WERI-Rb-1 (cell line): ENCODE data around the gene CRYBG1.

Experiments
- DNase-seq: peaks from one replicate; pipeline ENCODE4 v3.0.0-alpha.2; 2020
- H3K27ac ChIP-seq: fragments of 250-450 bp; sonication (Bioruptor Pico); 2 replicates; pipeline ENCODE4 v1.5.1; 2020; ENCODE audit warnings: mild to moderate bottlenecking, moderate library complexity
- H3K27me3 ChIP-seq: fragments of 250-450 bp; sonication (Bioruptor Pico); 2 replicates; pipeline ENCODE4 v1.5.1; 2021; ENCODE audit warnings: mild to moderate bottlenecking, low read depth, moderate library complexity; ENCODE audit not compliant: insufficient read depth, severe bottlenecking
- H3K36me3 ChIP-seq: fragments of 250-450 bp; sonication (Bioruptor Pico); 2 replicates; pipeline ENCODE4 v1.5.1; 2020; ENCODE audit warnings: mild to moderate bottlenecking, moderate library complexity
- H3K4me3 ChIP-seq: 2 replicates; pipeline ENCODE4 v1.5.1; 2011; ENCODE audit warnings: low read depth, mild to moderate bottlenecking, control low read depth, low read length
- H3K9me3 ChIP-seq: fragments of 250-450 bp; sonication (Bioruptor Pico); 2 replicates; pipeline ENCODE4 v1.5.1; 2021; ENCODE audit warnings: mild to moderate bottlenecking, moderate library complexity; ENCODE audit not compliant: severe bottlenecking
- CTCF ChIP-seq: IDR thresholded peaks from 2 replicates; pipeline ENCODE4 v1.5.1; 2011; ENCODE audit warnings: low read depth, mild to moderate bottlenecking, control low read depth, inconsistent platforms, low read length

Gene CRYBG1

GRCh38 chr6:106561686-106562405 lies 201.3 kb downstream of the CRYBG1 start:
- no peaks in the 10 kb centered on the region for H3K36me3 ChIP-seq
- TF ChIP-seq CTCF, result no peak
- DNase-seq, result no peak
- no peaks in the 10 kb centered on the region for H3K9me3 ChIP-seq
- no peak overlapping the region for H3K27ac ChIP-seq
- no peaks in the 10 kb centered on the region for H3K27me3 ChIP-seq
- no peak overlapping the region for H3K4me3 ChIP-seq

DNA sequence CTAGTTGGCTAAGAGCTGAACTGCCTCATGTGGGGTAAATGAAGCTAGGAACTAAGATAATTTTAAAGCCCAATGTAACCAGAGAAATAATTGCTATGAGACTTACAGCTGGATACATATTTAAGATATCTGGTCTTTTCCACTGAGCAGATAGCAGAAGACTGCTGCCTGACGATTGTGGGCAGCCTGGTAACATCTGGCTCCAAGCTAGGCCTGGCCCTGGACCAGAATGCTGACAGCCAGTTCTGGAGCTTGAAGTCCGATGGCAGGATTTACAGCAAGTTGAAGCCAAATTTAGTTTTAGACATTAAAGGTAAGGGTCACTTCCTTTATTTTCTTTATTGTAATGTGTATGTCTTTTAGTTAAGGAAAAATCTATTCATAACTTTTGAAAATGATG lies 203.1 kb downstream of the CRYBG1 start:
- Histone ChIP-seq H3K36me3 (no peaks in the 10 kb centered on the region), H3K27me3 (no peaks in the 10 kb centered on the region), H3K27ac (no peak overlapping the region), H3K9me3 (no peaks in the 10 kb centered on the region), H3K4me3 (no peak overlapping the region)
- TF ChIP-seq CTCF, result no peak
- DNase-seq, result no peak

GRCh38 chr6:106564476-106564875 lies 204.0 kb downstream of the CRYBG1 start:
- Histone ChIP-seq H3K27me3 (no peaks in the 10 kb centered on the region), H3K9me3 (no peaks in the 10 kb centered on the region), H3K4me3 (no peak overlapping the region), H3K36me3 (no peaks in the 10 kb centered on the region), H3K27ac (no peak overlapping the region)
- no peak for DNase-seq
- no peak for TF ChIP-seq CTCF

GRCh38 chr6:106568530-106568929 lies 208.0 kb downstream of the CRYBG1 start:
- no peak overlapping the region for H3K27ac ChIP-seq
- H3K36me3 ChIP-seq, result no peaks in the 10 kb centered on the region
- no peaks in the 10 kb centered on the region for H3K9me3 ChIP-seq
- H3K4me3 ChIP-seq, result no peak overlapping the region
- no peak for TF ChIP-seq CTCF
- no peaks in the 10 kb centered on the region for H3K27me3 ChIP-seq
- DNase-seq, result no peak

DNA sequence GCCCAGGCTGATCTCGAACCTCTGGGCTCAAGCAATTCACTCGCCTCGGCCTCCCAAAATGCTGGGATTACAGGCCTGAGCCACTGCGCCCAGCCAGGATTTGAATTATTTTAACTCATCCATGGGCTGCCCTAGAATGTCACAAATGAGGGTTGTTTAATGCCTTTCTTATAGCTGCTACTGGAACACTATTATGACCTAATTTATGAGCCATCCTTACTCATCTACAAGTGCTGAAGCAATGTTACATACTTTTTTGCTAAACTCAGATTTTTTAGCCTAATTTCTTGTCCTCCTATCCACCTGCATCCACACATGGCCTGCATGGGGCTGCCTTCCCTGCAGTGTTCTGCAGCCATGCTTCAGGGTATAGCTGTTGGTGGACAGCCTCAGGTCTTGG lies 208.9 kb downstream of the CRYBG1 start:
- Histone ChIP-seq H3K9me3 (no peaks in the 10 kb centered on the region), H3K27me3 (no peaks in the 10 kb centered on the region), H3K27ac (no peak overlapping the region), H3K36me3 (no peaks in the 10 kb centered on the region), H3K4me3 (no peak overlapping the region)
- no peak for TF ChIP-seq CTCF
- no peak for DNase-seq

DNA sequence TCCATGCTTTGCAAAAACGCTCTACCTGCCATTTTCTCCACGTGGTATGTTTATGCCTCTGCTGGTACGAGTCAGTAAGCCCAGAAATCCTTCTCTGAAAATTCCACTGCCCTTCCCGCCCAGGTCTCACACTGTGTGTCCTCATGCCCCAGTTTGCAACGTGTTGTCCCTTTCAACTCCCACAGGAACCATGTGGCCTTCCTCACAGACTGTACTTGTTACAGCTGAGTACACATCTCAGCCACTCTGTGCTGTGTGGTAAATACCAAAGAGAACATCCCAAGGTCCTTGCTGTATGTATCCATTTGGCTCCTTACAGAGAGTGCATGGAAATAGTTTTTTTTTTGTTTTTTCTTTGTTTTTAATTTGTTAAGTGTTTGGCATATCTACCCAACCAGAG lies 211.9 kb downstream of the CRYBG1 start:
- H3K27me3 ChIP-seq, result no peaks in the 10 kb centered on the region
- no peak overlapping the region for H3K4me3 ChIP-seq
- H3K27ac ChIP-seq, result no peak overlapping the region
- no peaks in the 10 kb centered on the region for H3K9me3 ChIP-seq
- no peaks in the 10 kb centered on the region for H3K36me3 ChIP-seq
- no peak for DNase-seq
- TF ChIP-seq CTCF, result no peak
